Measurements from ENCODE around the gene FBLN2. TPM values are rescaled to one million over a fixed set of nuclear protein-coding genes. Genes with fewer than 3 reads are reported as not detected.

The FBLN2 gene
- total RNA-seq, 2 donors from 2014 or later = 10.5 to 24.1 TPM

DNA sequence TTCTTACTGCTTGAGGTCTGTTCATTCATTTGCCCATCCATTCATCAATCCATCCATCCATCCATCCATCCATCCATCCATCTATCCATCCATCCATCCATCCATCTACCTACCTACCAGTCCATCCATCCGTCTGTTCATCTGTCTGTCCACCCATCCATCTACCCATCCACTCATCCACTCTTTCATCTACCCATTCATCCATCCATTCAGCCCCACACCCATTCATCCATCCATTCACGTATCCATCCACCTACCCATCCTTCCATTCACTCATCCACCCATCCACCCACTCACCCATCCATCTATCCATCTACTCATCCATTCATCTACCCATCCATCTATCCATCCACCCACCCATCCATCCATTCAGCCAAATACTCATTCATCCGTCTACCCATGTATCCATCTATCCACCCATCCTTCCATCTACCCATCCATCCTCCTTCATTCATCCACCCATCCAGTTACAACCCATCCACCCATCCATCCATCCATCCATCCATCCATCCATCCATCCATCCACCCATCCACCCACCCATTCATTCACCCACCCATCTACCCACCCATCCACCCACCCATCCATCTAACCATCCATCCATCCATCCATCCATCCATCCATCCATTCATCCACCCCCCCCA lies 68.3 kb downstream of the FBLN2 start:
- Histone ChIP-seq H3K27me3 (no peaks in the 10 kb centered on the region), H3K9me3 (no peaks in the 10 kb centered on the region), H3K4me1 (no peaks in the 10 kb centered on the region), H3K27ac (no peak overlapping the region), H3K9ac (ENCODE audit: low read depth in 2 of 2, low read length in 2 of 2) (no peak overlapping the region), H3K36me3 (no peaks in the 10 kb centered on the region), H3K4me3 (no peak overlapping the region)
- TF ChIP-seq, protein P1, sequence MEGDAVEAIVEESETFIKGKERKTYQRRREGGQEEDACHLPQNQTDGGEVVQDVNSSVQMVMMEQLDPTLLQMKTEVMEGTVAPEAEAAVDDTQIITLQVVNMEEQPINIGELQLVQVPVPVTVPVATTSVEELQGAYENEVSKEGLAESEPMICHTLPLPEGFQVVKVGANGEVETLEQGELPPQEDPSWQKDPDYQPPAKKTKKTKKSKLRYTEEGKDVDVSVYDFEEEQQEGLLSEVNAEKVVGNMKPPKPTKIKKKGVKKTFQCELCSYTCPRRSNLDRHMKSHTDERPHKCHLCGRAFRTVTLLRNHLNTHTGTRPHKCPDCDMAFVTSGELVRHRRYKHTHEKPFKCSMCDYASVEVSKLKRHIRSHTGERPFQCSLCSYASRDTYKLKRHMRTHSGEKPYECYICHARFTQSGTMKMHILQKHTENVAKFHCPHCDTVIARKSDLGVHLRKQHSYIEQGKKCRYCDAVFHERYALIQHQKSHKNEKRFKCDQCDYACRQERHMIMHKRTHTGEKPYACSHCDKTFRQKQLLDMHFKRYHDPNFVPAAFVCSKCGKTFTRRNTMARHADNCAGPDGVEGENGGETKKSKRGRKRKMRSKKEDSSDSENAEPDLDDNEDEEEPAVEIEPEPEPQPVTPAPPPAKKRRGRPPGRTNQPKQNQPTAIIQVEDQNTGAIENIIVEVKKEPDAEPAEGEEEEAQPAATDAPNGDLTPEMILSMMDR (IDR thresholded peaks at IDR 0.05) = no peak
- intact Hi-C loops (cut with DNase I) = no loop called here
- no peak for DNase-seq

DNA sequence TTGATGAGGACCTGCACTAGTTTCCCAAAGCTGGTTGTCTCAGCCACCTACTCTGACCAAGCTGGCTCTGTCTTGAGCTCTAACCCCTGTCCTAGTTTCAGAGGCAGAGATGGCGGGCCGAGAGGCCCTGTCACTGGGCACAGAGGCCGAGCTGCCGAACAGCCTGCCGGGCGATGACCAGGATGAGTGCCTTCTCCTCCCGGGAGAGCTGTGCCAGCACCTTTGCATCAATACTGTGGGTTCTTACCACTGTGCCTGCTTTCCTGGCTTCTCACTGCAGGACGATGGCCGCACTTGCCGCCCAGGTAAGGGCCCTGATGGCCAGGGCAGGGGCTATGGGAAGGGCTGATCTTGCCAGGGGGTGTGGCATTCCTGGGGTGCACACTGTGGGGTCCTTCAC lies 69.1 kb downstream of the FBLN2 start:
- no peak overlapping the region for H3K9ac ChIP-seq (ENCODE audit: low read depth in 2 of 2, low read length in 2 of 2)
- H3K4me3 ChIP-seq = no peak overlapping the region
- TF ChIP-seq, protein P1 (IDR thresholded peaks at IDR 0.05) = no peak
- no peaks in the 10 kb centered on the region for H3K27me3 ChIP-seq
- H3K36me3 ChIP-seq = no peaks in the 10 kb centered on the region
- no peak overlapping the region for H3K27ac ChIP-seq
- H3K4me1 ChIP-seq = no peaks in the 10 kb centered on the region
- DNase-seq = no peak
- H3K9me3 ChIP-seq = no peaks in the 10 kb centered on the region
- intact Hi-C loops (cut with DNase I) = no loop called here

DNA sequence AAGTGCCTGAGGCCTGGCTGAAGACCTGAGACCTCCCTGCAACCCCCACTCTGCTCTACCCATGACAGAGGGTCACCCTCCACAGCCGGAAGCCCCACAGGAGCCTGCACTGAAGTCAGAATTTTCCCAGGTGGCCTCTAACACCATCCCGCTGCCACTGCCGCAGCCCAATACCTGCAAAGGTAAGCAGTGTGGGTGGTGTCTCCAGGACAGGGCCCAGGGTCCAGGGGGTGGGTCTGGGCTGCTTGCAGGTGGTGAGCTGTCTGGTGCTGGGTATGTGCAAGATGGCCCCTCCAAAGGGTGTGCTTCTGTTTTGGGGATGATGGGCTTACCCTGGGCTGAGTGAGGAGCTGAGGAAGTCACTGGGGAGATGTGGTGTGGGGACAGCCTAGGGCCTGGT lies 69.9 kb downstream of the FBLN2 start:
- intact Hi-C loops (cut with DNase I) = no loop called here
- Histone ChIP-seq H3K36me3 (no peaks in the 10 kb centered on the region), H3K9me3 (no peaks in the 10 kb centered on the region), H3K4me3 (no peak overlapping the region), H3K27ac (no peak overlapping the region), H3K27me3 (no peaks in the 10 kb centered on the region), H3K9ac (ENCODE audit: low read depth in 2 of 2, low read length in 2 of 2) (no peak overlapping the region), H3K4me1 (no peaks in the 10 kb centered on the region)
- TF ChIP-seq, protein P1 (IDR thresholded peaks at IDR 0.05) = no peak
- DNase-seq = no peak

DNA sequence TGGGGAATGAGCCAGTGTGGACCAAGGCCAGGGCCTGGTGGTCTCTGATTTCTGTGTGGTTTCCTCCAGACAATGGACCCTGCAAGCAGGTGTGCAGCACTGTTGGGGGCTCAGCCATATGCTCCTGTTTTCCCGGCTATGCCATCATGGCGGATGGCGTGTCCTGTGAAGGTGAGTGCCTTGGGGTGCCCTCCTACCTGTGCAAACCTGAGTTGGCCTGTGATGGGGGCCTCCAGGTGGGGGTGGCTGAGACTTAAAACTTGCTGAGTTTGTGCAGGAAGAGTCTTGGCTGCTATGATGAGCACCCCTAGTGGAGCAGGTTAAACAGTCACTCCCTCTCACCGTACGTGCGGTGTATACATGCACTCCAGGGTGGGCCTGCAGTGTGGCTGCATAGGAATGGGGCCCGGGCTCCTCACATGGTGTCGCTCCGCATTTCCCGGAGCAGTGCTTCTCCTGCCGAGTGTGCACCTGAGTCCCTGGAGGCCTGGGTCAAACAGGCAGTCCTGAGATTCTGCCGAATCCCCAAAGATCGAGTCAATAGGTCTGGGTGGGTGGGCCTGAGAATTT lies 70.8 kb downstream of the FBLN2 start:
- Histone ChIP-seq H3K27ac (no peak overlapping the region), H3K4me1 (no peaks in the 10 kb centered on the region), H3K4me3 (no peak overlapping the region), H3K27me3 (no peaks in the 10 kb centered on the region), H3K9ac (ENCODE audit: low read depth in 2 of 2, low read length in 2 of 2) (no peak overlapping the region), H3K36me3 (no peaks in the 10 kb centered on the region), H3K9me3 (no peaks in the 10 kb centered on the region)
- intact Hi-C loops (cut with DNase I) = no loop called here
- TF ChIP-seq, protein P1 (IDR thresholded peaks at IDR 0.05) = no peak
- DNase-seq = no peak

DNA sequence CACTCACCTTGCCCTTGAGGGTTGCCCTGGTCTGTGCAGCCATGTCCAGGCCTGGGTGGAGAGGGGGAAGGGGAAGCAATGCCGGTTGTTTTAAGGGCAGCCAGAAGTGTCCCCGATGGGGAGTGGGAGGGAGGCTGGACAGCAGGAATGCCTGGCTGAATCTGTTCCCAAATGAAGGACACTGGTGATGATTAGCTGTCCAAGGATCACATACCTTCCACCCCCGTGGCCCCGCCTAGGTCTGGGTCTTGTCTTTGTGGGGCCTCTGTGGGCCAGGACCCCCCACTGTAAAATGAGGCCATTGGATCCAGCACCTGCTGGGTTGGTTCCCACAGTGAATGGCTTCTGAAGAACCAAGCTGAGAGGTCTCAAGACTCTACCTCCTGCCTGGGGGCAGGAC lies 71.4 kb downstream of the FBLN2 start:
- intact Hi-C loops (cut with DNase I) = no loop called here
- Histone ChIP-seq H3K27ac (no peak overlapping the region), H3K27me3 (no peaks in the 10 kb centered on the region), H3K9me3 (no peaks in the 10 kb centered on the region), H3K36me3 (no peaks in the 10 kb centered on the region), H3K9ac (ENCODE audit: low read depth in 2 of 2, low read length in 2 of 2) (no peak overlapping the region), H3K4me1 (no peaks in the 10 kb centered on the region), H3K4me3 (no peak overlapping the region)
- TF ChIP-seq, protein P1 (IDR thresholded peaks at IDR 0.05) = no peak
- DNase-seq = no peak
